Sciatic nerve (tissue), 2 donors: ENCODE results near the gene CAMK2G. TPM values are rescaled to one million over a fixed set of nuclear protein-coding genes. Genes with fewer than 3 reads are reported as not detected.

ENCODE experiments used
- ATAC-seq: fragments of 200-7000 bp; cut with Tn5 transposase; one replicate; pipeline ENCODE4 v1.9.1; 2020; ENCODE audit warnings: mild to moderate bottlenecking, moderate library complexity
- DNase-seq: peaks from one replicate; pipeline ENCODE4 v3.0.0-alpha.2; 2020; ENCODE audit warnings: low spot score
- intact Hi-C: fragments of 100-400 bp; cut with DNase I; formaldehyde crosslinking; loops from one replicate; pipeline ENCODE4 v1.14.2; 2022
- total RNA-seq: library from RNA; stranded (reverse); fragmentation: NEBNext Ultra II Directional; extraction: Animal tissue kit (Norgen Biotek cat#: 25700); gene quantifications from one replicate; pipeline ENCODE4 v1.2.1, GENCODE V29; 2021
- donor health status: DM: no; HTN: no; CAD: no.
- donor health status: DM: no; HTN: no; CAD: no.

CAMK2G gene
- total RNA-seq, 1 donor from 2014 or later, result 30.5 TPM

DNA sequence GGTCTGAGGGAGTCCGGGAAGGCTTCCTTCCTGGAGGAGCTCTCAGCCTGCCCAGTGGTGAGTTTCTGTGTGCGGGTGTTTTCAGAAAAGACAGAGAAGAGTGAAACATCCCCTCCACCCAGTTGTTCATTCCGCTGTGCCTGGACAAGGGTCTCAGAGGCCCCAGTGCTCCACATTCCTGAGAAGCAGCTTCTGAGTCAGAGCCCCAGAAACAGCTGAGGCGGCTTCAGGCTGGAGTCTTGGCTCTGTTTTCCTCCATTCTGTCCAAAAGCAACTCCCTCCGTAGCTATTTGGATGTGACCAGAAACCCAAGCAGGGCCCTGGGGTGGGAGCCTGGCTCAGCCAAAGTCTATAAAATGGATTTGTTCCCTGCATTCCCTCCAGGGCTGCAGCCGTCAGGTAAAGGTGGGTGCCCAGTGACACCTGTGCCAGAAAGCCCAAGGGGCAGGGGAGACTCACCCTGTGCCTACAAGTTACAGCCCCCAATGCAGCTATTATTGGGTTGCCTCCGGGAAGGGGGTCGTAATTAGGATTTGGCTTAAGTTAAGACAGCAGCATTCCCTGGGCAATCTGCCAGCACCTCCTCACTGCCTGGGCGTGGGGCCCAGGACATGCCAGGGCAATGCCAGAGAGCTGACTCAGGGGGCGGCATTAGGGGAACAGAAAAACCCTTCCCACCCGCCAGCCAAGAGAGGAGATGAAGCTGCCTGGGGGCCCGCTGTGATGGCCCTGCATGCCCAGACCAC is 13.1 kb upstream of the CAMK2G start:
- DNase-seq (peak; percentile 88), ATAC-seq (peak; percentile 82)
- intact Hi-C loops, result loop anchor here (5.0 to 10.0 kb wide), 2 partner anchors 55 to 187 kb away; no protein-coding TSS in a partner anchor

DNA sequence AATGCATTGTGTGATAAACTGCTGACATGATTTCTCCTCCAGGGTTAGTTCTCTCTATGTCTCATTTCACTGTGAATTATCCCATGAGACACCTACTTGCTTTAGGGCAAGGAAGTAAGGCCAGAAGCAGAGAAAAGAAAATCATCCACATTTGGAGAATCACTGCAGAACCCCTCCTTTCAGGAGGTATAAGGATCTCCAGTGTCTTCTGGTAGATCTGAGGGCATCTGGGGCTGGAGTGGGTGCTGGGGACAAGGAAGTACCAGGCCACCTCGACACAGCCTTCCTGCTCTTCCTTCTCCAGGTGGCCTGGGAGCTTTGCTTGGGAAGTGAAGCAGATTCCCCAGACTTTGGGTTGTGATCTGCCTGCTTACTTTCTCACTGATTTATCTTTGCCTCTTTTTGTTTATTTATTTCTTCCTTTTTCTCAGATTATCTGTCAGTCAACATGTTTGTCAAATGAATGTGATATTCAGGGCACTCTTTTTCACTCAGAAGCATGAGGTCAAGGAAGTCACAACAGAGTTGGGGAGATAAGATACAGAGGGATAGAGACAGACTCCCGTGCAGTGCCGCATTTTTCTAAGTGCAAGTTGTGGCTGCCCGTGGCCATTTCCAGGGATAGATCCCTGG is 12.4 kb upstream of the CAMK2G start:
- peak; percentile 41 for ATAC-seq
- DNase-seq, result no peak
- intact Hi-C loops, result loop anchor here (5.0 to 10.0 kb wide), 2 partner anchors 56 to 188 kb away; no protein-coding TSS in a partner anchor

DNA sequence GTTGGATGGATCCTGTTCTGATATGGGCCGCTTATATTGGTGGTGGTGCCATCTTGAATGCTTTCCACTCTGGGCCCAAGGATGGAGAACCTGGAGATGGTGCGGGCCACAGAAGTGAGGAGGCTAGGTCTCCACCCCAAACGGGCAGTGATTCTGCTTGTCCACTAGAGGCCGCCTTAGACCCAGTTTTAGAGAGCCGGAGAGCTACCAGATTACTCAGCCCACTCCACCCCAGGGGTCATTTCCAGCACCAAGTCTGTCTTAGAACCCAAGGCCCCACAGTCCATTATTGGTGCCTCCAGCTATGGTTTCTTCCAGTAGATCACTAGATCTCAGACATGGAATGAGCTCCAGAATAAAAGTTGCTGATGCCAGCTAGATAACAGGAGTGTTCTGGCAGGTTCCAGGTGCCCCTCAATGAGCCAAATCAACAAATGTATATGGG is 11.8 kb upstream of the CAMK2G start:
- DNase-seq (peak; percentile 84), ATAC-seq (peak; percentile 92)
- intact Hi-C loops, result loop anchor here (5.0 to 10.0 kb wide), 2 partner anchors 56 to 189 kb away; no protein-coding TSS in a partner anchor

DNA sequence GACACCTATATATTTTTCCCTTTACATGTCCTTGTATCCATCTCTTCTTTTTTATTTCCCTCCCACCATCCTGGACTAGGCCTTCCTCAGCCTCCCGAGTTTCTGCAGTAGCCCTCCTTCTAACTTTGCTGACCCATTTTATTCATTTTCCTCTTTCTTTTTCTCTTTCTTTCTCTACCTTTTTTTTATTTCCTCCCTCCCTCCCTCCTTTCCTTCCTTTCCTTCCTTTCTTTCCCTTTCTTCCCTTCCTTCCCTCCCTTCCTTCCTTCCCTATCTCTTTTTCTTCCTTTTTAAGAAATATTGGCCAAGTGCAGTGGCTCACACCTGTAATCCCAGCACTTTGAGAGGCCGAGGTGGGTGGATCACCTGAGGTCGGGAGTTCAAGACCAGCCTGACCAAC is 9.7 kb upstream of the CAMK2G start:
- DNase-seq, result no peak
- intact Hi-C loops, result loop anchor here (10.0 kb wide), 1 partner anchor 191 kb away; no protein-coding TSS in a partner anchor
- ATAC-seq, result no peak

DNA sequence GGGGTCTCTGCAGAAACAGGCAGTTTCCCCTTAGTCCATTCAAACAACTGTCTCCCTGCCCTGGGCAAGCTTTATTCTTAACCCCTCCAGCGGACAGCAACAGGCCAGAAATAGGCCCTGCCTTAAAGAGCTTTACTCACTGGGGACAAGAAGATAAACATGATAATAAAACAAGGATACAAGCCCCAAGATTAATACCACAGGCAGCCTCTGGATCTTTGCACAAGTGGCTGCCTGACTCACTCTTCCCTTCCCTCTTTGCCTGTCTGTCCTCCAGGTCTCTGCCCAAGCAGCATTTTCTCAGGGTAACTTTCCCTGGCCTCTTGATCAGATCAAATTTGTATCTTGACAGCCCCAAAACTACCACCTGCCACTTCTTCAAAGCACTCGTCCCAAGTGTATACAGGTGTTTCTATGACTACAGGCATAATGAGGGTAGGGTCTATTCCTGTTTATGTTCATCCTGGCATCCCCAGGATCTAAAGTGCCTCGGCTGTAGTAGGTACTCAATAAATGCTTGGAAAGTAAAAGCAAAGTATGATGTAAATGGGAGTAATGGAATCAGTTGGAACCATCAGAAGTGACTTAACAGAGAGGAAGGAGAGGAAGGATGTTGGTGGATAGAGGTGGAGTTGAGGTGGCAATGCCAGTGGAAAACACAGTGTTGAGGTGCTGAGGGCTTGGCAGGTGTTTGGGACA is 7.0 kb upstream of the CAMK2G start:
- no peak for ATAC-seq
- DNase-seq, result no peak
- intact Hi-C loops, result loop anchor here (10.0 kb wide), 1 partner anchor 193 kb away; no protein-coding TSS in a partner anchor

DNA sequence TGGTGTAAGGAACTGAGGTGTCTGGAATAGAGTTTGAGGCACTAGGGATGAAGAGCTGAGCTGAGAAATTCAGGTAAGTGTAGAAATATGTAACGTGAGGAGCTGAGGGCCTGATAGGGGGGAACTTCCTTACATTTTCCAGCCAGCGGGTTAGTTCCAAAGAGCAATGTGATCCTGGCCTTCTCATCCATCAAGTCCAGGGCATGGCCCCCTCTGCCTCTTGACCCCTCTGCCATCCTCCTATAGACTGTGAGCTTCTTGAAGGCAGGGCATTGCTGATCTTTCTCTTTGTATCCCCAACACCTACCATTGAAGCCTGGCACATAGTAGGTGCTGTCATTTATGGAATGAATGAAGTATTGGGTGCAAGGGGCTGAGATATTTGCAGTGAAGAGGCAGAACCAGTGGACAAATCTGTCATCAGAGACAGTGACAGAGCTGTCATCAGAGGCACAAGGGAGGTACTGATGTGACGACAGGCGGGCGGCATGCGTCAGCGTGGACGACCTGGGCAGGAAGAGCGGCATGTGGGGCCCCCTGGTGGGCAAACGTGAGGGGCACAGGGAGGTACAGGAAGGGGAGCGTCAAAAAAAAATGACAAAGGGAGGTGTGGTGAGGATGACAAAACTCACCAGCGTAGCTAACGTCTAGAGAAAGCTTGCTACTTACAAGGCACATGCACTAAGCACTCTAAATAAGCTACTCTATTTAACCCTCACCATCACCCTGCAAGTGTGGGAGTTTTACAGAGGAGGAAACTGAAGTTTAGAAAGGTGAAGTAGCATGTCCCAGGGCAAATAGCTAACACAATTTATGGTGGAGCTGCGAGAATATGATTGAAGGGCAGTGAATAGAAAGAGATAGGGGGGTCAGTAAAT is 5.2 kb upstream of the CAMK2G start:
- DNase-seq (peak; percentile 91), ATAC-seq (peak; percentile 94)
- intact Hi-C loops, result loop anchor here (5.0 to 10.0 kb wide), 2 partner anchors 37 to 195 kb away; no protein-coding TSS in a partner anchor

DNA sequence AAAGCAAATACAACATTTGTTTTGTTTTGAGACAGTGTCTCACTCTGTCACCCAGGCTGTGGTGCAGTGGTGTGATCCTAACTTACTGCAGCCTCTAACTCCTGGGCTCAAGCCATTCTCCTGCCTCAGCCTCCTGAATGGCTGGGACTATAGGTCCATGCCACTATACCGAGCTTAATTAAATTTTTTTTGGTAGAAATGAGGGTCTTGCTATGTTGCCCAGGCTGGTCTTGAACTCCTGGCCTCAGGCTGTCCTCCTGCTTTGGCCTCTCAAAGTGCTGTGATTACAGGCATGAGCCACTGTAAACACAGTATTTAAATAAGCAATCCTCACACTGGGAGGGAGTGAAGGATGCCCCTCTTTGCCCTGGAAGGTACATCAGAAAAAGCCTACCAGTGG is 4.0 kb upstream of the CAMK2G start:
- intact Hi-C loops, result loop anchor here (5.0 kb wide), 1 partner anchor 36 kb away; no protein-coding TSS in a partner anchor
- ATAC-seq (no peak), DNase-seq (no peak)

DNA sequence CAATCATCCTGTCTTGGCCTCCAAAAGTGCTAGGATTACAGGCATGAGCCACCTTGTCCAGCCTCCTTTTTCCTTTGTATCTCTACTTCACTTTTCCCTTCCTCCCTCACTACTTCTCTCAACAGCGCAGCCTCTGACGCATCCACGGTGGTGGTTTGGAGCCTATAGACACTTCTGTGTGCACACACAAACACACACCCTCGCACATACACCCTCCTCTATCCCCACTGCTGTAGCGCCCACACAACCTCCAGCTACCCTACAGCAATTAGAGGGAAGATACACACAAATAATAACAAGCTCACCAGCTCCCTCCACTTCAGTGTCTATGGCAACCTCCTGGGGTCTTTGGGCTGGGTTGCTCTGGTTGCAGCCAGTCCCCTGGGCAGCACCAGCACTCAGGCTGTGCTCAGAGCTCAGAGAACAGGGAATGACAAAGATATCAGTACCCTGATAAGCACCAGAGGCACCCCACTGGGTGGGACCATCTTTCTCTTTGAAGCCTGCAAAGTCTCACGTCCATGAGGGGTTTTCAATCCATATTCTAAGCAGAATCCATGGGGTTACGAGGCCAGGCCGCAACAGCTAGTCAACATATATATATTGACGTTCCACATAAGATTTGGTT is 3.3 kb upstream of the CAMK2G start:
- intact Hi-C loops, result loop anchor here (5.0 kb wide), 1 partner anchor 35 kb away; no protein-coding TSS in a partner anchor

DNA sequence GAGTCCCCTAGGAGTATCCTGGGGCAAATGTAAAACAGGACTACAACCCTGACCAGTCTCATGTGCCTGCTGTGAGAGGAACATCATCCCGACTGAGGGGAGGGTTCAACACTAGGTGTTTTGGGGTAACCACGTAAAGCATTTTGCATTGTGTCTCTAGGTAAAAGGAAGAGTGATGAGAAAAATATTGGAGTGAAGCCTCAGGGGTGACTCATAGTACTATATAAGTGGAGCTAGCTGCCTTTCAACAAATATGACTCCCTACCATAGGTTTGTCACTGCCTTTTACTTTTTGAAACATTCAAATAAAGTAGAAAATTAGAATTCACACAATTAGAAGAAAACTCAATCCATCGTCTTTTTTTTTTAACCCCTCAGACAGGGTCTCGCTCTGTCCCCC is 2.6 kb upstream of the CAMK2G start:
- no peak for ATAC-seq
- no peak for DNase-seq
- intact Hi-C loops, result loop anchor here (5.0 kb wide), 1 partner anchor 35 kb away; no protein-coding TSS in a partner anchor

More for the DNA sequence above, 3.3 kb upstream of the CAMK2G start:
- ATAC-seq, result no peak
- no peak for DNase-seq

DNA sequence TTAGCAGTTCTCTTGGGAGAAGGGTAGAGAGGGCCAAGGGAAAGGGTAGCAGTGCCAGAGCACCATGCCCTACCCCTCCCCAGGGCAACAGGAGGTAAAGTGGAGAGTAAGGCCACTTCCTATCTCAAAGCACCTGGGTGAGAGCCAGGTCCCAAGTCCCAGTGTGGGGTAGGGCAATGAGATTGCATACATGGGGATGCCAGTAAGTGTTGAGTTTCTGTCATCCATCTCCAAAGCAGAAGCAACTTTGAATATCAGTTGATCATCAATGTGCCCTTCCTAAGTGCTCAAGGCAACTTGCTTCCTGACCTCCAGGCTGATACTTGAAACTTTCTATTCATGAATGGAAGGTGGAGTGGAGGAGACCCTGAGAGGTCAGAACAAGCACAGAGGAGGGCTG is 2.2 kb upstream of the CAMK2G start:
- ATAC-seq (no peak), DNase-seq (no peak)
- intact Hi-C loops, result loop anchor here (5.0 kb wide), 1 partner anchor 34 kb away; no protein-coding TSS in a partner anchor

DNA sequence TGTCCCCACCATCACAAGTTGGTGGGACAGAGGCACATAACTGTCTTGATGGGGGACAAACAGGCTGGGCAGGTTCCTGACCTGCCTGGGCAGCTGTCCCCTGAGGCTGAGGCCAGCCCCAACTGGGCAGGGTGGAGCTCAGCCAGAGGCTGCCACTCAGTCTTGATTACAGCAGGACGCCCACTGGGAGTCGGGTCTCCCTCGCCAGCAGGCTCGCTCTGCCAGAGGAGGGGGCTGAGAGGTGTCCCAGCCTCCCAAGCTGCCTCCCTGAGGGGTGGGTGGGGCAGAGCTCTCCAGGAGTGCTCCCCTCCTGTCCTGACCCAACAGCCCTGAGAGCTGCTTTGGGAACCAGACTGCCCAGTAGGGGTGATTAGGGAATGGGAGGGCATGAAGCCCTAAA is 1.8 kb upstream of the CAMK2G start:
- no peak for ATAC-seq
- DNase-seq, result no peak
- intact Hi-C loops, result loop anchor here (5.0 kb wide), 1 partner anchor 34 kb away; no protein-coding TSS in a partner anchor

DNA sequence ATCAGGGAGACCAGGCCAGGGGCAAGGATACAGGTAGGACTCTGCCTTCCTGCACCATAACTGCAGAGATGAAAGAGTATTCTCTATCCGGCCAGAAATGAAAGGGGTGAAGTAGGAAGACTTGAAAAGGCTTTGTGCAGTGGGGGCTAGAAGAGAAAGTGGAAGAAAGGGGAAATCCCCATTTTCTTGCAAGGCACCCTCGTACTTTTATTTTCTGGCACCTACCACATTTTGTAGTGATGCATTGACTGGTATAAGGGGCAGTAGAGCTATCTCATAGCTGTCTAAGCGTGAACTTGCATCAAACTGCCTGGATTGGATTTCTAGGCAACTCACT is 752 bp upstream of the CAMK2G start:
- intact Hi-C loops, result loop anchor here (5.0 kb wide), 1 partner anchor 33 kb away; no protein-coding TSS in a partner anchor
- ATAC-seq (no peak), DNase-seq (no peak)

DNA sequence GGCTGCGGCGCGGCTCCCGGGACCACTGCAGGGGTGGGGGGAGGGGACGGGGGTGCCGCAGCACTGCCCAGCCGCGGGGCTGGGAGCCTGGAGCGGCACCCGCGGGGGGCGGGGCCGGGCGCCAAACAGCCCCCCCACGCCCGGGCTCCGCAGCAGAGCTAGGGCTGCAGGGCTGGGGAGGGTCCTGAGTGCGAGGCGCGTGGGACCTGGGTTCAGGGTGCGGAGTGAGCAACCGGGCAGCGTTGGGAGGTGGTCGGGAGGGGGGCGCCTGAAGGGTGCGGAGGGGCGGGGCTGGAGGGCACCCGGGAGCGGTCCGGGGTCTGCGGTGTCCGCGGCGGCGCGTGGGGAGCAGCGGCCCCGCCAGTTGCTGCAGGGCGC is 528 bp downstream of the CAMK2G start:
- DNase-seq (no peak), ATAC-seq (no peak)
- intact Hi-C loops, result no loop called here

DNA sequence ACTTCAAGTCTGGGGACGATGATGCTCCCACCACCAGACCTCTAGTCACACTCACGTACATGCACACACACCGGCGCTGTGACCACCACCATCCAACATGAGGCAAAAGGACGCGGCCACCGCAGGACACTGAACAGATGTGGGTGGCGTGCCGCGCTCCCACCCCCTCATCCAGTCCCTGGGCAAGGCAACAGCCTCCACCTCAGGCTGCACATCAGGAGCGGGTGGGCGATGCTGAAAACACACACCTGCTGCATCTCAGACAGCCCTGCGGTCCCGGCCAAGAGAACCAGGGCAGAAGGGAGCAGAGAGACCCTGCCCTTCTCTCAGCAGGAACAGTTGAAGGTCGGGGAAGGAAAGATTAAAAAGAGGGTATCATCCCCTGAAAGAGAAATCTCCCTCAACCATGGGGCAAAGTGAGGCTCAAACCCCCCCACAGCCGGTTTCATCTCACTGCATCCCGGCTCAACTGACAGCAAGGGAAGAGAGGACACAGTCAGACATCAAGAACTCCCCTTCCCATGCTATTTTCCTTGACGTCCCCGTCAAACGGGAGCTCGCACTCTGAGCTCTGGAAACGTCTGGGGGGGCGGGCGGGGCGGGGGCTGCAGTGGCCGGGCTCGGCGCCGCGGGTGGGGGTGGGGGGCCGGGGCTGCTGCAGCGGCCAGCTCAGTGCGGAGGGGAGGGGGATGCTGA is 1.1 kb downstream of the CAMK2G start:
- DNase-seq, result no peak
- ATAC-seq, result no peak
- intact Hi-C loops, result no loop called here

DNA sequence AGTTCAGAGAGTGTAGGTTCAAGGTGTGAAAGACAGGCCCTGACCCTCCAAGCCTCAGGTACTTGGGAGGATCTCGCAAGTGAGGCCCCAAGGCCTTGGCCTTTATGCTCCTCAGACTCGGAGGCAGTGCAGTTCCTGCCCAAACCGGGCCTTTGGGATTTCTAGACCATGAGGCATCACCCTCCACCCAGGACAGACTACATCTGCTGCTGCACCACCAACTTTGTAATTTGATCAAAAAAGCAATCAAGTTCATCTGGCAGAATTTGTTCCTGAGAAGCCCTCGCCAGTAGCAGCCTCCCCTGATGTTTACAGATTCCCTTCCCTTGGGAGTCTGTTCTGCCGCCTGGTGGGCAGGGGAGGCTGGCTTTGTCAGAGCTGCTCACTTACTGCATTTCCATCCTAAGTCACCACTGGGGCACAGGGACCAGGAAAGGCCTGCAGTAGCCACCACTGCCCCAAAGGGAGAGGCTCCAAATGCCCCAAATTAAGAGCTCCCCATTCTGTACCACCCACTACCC is 2.1 kb downstream of the CAMK2G start:
- ATAC-seq (no peak), DNase-seq (no peak)
- intact Hi-C loops, result no loop called here

DNA sequence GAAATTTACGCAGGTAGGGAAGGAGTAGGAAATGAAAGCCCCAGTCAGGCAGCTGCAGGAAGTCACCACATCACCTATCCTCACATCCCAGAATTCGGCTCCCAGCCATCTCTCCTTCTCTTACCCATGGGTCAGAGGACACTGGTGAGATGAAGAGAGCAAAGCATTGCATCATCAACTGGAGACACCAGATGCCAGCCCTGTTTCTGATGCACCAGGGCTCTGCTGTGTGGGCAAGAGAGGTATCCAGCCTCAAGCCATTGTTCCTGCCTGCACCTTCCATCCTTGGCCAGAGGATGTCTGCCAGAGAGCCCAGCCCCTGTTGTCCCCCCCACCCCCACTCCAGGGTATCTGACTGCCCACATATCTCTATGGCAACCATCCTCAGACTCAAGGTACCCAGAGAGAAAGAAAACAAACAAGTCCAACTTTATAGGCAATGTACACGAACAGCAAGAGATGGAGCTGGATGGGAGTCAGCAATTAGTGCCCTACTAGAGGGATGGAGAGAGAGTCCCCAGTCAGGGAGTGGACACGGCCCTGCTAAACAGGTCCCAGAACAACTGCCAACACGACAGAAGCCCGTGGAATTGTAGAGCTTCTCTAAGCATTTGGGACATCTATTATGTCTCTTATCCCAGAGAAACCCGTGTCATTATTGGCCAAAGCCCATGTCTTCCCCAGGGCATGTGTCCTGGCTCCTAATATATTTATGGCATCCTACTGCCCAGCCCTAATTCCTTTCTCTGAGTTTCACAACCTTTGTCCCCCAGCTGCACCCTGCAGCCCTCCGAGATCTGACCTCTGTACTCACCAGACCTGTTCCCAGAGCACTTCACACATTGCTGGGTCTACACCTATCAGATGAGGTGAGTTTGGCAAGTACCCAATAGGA is 2.8 kb downstream of the CAMK2G start:
- DNase-seq (no peak), ATAC-seq (no peak)
- intact Hi-C loops, result no loop called here
